ENCODE data around the gene ARID3C.

- TF ChIP-seq POLR2A (IDR thresholded peaks at IDR 0.05): no peak
- TF ChIP-seq CTCF (IDR thresholded peaks at IDR 0.05): no peak
Measured at GRCh38 chr9:34634551-34635248, 5.8 kb upstream of the ARID3C start.
